ENCODE data around the gene NR4A1.

NR4A1 gene

GRCh38 chr12:52057638-52058576 lies 6.7 kb downstream of the NR4A1 start:
- peaks cover 10% of the 10 kb centered on the region for H3K4me1 Mint-ChIP-seq
- no peaks in the 10 kb centered on the region for H3K9me3 Mint-ChIP-seq
- H3K4me3 Mint-ChIP-seq, result peak overlapping the region; percentile 15
- H3K36me3 Mint-ChIP-seq, result no peaks in the 10 kb centered on the region
- H3K27ac Mint-ChIP-seq, result peak overlapping the region; percentile 35
- no peaks in the 10 kb centered on the region for H3K27me3 Mint-ChIP-seq

GRCh38 chr12:52058631-52059361 lies 7.6 kb downstream of the NR4A1 start:
- Mint-ChIP-seq H3K4me3 (no peak overlapping the region), H3K27ac (peak overlapping the region; percentile 30), H3K27me3 (no peaks in the 10 kb centered on the region), H3K9me3 (no peaks in the 10 kb centered on the region), H3K4me1 (peaks cover 3% of the 10 kb centered on the region), H3K36me3 (no peaks in the 10 kb centered on the region)

- Mint-ChIP-seq H3K9me3 (no peaks in the 10 kb centered on the region), H3K4me3 (no peak overlapping the region), H3K27ac (no peak overlapping the region), H3K36me3 (no peaks in the 10 kb centered on the region), H3K27me3 (no peaks in the 10 kb centered on the region), H3K4me1 (peaks cover 3% of the 10 kb centered on the region)
Observed at GRCh38 chr12:52059582-52060497, 8.6 kb downstream of the NR4A1 start.

- no peaks in the 10 kb centered on the region for H3K9me3 Mint-ChIP-seq
- H3K36me3 Mint-ChIP-seq, result no peaks in the 10 kb centered on the region
- peaks cover 3% of the 10 kb centered on the region for H3K4me1 Mint-ChIP-seq
- no peak overlapping the region for H3K4me3 Mint-ChIP-seq
- H3K27me3 Mint-ChIP-seq, result no peaks in the 10 kb centered on the region
- no peak overlapping the region for H3K27ac Mint-ChIP-seq
Observed at GRCh38 chr12:52060498-52061177, 9.4 kb downstream of the NR4A1 start.

GRCh38 chr12:52061470-52062166 lies 10.4 kb downstream of the NR4A1 start:
- Mint-ChIP-seq H3K36me3 (no peaks in the 10 kb centered on the region), H3K9me3 (no peaks in the 10 kb centered on the region), H3K4me3 (no peak overlapping the region), H3K27me3 (no peaks in the 10 kb centered on the region), H3K4me1 (no peaks in the 10 kb centered on the region), H3K27ac (no peak overlapping the region)

- Mint-ChIP-seq H3K4me1 (no peaks in the 10 kb centered on the region), H3K27ac (no peak overlapping the region), H3K4me3 (no peak overlapping the region)
Observed at GRCh38 chr12:52062167-52063081, 11.2 kb downstream of the NR4A1 start.

GRCh38 chr12:52063082-52063924 lies 12.1 kb downstream of the NR4A1 start:
- H3K27me3 Mint-ChIP-seq, result no peaks in the 10 kb centered on the region
- no peak overlapping the region for H3K27ac Mint-ChIP-seq
- H3K4me1 Mint-ChIP-seq, result no peaks in the 10 kb centered on the region
- H3K9me3 Mint-ChIP-seq, result no peaks in the 10 kb centered on the region
- H3K4me3 Mint-ChIP-seq, result no peak overlapping the region
- no peaks in the 10 kb centered on the region for H3K36me3 Mint-ChIP-seq

More at GRCh38 chr12:52062167-52063081, 11.2 kb downstream of the NR4A1 start:
- Mint-ChIP-seq H3K9me3 (no peaks in the 10 kb centered on the region), H3K36me3 (no peaks in the 10 kb centered on the region), H3K27me3 (no peaks in the 10 kb centered on the region)

- Mint-ChIP-seq H3K27ac (no peak overlapping the region), H3K36me3 (no peaks in the 10 kb centered on the region), H3K9me3 (no peaks in the 10 kb centered on the region), H3K27me3 (no peaks in the 10 kb centered on the region), H3K4me1 (peaks cover 2% of the 10 kb centered on the region), H3K4me3 (no peak overlapping the region)
Observed at GRCh38 chr12:52063981-52064649, 12.9 kb downstream of the NR4A1 start.

GRCh38 chr12:52066346-52067080 lies 15.3 kb downstream of the NR4A1 start:
- H3K27me3 Mint-ChIP-seq, result no peaks in the 10 kb centered on the region
- H3K4me1 Mint-ChIP-seq, result peaks cover 23% of the 10 kb centered on the region
- H3K4me3 Mint-ChIP-seq, result no peak overlapping the region
- peaks cover 2% of the 10 kb centered on the region for H3K36me3 Mint-ChIP-seq
- H3K9me3 Mint-ChIP-seq, result no peaks in the 10 kb centered on the region
- no peak overlapping the region for H3K27ac Mint-ChIP-seq

- Mint-ChIP-seq H3K9me3 (no peaks in the 10 kb centered on the region), H3K36me3 (peaks cover 2% of the 10 kb centered on the region), H3K4me1 (peaks cover 26% of the 10 kb centered on the region), H3K4me3 (no peak overlapping the region), H3K27ac (no peak overlapping the region), H3K27me3 (no peaks in the 10 kb centered on the region)
Observed at GRCh38 chr12:52067081-52067374, 15.8 kb downstream of the NR4A1 start.

- H3K27me3 Mint-ChIP-seq, result no peaks in the 10 kb centered on the region
- H3K4me3 Mint-ChIP-seq, result peak within 1 kb of the TSS; percentile 98
- H3K4me1 Mint-ChIP-seq, result peaks cover 47% of the 10 kb centered on the region
- H3K9me3 Mint-ChIP-seq, result no peaks in the 10 kb centered on the region
- H3K36me3 Mint-ChIP-seq, result peaks cover 9% of the 10 kb centered on the region
- H3K27ac Mint-ChIP-seq, result peak within 1 kb of the TSS; percentile 99
Observed at GRCh38 chr12:52069327-52070184, 18.3 kb downstream of the NR4A1 start, which contains the start of gene ATG101. ATG101 (plus strand) TSS chr12:52069978; CDS start chr12:52073651, 3,673 bp downstream.
